ENCODE results near the gene FHL1.
"Not testable (repeated sequence)": the region's sequence is repeated elsewhere in the genome, so short reads cannot be mapped to it uniquely, and the experiment has no call there.

Gene FHL1

DNA sequence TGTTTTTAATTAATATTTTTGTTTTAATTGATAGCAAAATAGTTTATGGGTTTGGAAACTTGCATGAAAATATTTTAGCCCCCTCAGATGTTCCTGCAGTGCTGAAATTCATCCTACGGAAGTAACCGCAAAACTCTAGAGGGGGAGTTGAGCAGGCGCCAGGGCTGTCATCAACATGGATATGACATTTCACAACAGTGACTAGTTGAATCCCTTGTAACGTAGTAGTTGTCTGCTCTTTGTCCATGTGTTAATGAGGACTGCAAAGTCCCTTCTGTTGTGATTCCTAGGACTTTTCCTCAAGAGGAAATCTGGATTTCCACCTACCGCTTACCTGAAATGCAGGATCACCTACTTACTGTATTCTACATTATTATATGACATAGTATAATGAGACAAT lies 63.5 kb downstream of the FHL1 start:
- DNase-seq, result no peak

DNA sequence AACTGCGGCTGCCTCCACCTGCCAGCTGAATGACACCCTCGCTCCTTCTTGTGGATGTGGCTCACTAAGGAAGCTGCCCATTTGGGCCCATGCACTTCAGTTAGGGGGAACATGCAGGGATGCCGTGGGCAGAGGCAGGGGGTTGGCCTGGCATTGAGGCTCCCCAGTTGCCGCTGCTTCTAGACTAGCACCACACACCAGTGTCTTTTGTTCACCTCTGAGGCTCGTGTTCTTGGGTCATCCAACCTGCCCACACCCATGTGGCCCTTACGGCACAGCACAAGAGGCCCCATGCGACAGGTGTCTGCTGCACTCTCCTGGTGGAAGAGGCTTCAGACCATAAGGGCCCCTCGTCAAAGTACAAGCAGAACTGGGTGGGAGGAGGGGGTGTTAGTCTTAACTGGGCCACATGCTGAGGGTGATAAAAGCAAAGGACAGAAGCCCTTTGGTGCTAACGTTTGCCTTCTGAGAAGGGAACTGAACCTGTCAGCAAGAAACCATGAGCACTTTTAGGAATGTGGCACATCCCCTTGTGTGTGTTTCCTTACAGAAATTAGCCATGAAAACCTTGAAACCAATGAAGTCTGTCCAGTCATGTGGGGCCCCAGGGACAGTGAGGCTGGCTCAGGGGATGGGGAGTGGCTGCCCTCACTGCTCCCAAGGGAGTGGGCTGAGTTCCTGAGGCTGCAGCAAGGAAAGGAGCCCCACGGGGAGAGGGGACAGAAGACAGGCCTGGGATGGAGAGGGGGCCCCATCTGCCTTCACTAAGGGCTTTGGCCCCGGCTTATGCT lies 64.6 kb downstream of the FHL1 start:
- DNase-seq, result no peak

DNA sequence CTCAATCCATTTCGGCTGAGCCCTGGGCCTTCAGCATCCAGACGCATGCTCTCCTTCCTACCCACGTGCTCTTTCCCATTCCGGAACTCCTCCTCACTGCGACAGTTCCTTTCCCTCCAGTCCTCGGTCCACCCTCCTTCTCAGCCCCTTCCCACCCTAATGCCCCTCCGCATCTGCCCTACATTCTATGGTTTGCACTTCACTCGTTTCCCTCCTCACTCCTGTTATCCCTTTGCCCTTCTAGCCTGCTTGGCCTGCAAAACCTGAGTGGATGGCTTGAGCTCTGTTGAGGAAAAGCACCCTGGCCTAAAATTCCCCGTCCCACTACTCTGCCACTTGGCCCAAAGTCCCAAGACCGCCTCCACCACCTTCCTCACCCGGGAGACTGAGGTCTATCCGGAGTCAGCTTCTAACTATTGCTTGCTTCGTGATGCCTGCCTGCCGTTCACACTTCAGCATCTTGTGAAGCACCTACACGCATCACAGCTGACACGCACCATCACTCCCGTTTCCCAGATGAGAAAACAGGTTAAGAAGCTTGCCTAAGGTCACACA lies 65.3 kb downstream of the FHL1 start:
- DNase-seq, result no peak

DNA sequence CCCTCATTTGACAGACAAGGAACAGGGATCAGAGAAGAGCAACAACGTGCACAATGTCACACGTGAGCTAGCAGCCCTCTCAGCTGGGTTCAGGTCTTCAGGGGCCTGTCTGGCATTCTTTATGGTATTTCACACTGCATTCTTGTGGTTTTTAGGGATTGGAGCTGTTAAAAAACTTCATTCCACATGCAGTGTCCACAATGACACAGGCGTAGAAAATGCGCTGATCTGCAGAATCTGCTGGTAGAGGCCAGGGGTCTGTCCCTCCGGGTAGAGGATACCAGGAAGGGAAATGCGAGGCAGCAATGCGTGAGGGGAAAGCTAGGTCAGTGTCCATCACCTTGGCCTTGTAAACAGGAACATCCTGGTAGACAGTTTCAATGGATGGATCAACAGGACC lies 67.2 kb downstream of the FHL1 start:
- no peak for DNase-seq

DNA sequence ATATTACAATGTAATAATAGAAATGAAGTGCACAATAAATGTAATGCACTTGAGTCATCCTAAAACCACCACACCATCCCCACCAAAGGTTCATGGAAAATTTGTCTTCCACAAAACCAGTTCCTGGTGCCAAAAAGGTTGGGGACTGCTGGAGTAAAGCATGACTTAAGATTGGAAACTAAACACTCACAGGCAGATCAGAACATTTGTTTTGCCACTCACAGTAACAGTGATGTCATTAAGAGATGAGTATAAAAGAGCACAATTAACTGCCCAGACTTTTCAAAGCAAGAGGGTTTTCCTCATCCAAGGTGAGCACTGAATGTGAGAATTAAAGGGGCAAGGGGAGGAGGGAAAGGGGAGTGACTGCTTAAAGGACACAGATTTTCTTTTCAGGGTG lies 68.2 kb downstream of the FHL1 start:
- DNase-seq, result no peak

DNA sequence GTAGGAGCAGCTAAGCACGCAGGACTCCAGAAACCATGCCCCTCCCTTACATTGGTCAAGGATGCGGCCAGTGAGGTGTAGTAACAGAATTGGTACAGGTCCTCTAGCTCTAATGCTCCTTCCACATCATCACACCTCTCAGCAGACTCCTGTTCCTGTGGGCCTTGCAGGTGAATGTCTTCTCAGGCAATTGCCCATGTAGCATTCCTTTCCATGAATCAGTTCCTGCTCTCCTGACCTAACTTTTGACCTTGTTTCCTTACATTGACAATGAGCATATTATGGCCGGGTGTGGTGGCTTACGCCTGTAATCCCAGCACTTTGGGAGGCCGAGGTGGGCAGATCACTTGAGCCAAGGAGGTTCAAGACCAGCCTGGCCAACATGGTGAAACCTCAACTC lies 72.6 kb downstream of the FHL1 start:
- DNase-seq, result no peak

DNA sequence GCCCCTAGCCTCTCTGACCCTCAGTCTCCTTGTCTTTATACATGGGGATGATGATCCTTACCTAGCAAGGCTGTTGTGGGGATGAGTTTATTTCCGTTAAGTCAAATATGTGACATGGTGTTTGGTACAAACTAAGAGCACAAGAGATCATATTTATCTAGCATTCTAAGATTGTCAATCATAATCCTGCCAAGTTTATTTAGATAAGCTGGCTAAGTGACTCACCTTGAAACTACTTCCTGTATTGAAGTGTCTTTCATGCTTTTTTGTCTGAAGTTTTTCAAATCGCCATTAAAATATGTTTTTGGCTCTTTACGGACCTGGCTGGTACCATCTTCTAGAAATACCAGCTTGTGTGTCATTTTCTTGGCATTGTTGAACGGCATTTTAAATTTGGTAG lies 73.2 kb downstream of the FHL1 start:
- DNase-seq, result no peak

DNA sequence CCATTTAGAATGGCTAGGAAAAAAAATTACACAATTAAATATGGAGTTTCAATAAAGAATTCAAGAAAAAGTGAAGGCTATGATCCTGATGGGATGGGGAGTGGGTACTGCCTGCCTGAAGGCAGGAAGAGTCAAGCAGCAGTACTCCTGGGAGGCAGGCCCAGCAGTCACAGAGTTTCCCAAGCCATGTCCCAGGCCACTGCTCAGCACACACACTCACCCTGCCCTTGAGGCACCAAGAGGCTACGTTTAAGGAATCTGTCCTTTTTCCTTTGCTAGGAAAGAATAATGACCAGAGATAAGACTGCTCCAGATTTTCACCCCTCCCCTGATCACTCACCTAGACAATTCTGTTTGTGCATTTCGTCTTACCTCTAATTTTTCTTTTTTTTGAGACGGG lies 73.6 kb downstream of the FHL1 start:
- DNase-seq, result no peak

DNA sequence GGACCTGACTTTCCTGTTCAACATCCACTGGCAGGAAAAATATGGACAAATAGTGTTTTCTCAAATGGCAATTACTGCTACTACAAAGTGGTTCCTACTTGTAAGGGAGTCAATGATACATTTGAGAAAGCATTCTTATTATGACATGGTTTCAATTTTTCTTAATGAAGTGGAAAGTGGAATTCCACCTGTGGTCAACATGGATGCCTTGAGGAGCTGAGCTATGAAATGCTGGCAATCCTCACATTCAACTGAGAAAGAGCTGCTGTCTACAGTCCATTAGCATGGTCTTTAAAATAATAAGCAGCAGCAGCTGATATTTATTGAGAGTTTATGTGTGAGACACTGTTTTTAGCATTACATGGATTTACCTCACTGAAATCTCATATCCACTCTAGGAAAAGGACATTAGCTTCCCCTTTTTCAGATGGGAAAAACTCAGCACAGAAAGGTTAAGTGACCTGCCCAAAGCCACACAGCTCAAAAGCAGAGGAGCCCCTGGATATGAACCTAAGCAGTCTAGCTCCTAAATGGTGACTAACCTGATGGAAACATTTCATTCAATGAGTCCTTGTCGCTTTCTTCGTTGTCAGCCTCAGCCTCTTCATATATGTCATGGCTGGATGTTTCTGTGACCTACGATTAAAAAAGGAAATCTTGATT lies 74.6 kb downstream of the FHL1 start:
- no peak for DNase-seq

DNA sequence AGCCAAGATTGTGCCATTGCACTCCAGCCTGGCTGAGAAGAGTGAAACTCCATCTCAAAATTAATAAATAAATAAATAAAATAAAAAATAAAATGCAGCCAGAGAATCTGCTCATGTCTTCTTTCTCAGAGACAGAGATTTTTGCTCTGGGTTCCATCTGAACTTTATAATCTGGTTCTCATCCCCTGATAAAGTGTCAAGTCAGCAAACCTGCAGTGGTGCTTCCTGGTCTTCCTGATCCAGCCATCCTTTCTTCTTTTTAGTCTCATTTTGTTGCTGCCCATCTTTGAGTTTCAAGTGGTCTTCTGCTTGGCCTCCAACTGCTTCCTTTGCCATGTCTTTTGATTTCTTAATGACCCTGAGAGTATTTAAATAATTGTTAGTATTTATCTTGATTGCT lies 79.7 kb downstream of the FHL1 start:
- DNase-seq, result no peak

DNA sequence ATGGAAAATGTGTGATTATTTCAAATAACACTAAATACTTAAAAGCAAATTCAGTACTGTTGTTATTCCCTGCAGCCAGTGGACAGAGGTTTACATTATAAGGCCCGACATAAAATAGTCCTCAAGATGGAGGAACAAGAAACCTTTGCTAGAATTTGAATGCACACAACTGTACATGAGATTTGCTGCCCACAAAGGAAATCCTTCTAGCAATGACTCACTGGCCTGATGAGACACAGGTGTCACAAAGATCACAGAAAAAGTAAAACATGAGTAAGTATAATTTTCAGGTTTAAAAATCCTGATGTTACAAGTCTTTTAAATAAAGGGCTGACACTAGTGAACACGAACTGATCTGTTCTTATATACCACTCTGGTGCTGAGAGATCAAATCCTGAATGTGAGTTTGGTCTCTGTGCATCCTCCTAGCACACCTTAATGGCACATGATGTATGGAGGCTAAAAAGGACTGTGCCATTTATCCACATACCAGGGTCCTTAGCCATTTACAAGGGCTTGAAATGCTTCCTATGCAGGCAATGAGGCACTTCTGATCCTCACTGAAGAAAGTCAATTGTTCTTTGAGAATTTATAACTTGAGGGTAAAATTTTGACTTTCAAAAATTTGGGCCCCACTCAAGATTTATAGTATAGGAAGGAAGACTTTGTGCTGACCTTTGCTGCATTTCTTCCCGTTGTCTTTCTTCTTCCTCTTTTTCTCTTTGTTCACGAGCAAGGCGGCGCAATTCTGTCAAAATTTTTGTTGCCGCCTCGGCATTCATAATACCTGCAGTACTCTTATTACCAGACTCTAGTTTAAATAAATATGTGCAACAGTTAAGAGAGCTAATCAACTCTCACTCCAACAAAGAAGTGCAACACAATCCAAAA lies 80.9 kb downstream of the FHL1 start:
- no peak for DNase-seq

DNA sequence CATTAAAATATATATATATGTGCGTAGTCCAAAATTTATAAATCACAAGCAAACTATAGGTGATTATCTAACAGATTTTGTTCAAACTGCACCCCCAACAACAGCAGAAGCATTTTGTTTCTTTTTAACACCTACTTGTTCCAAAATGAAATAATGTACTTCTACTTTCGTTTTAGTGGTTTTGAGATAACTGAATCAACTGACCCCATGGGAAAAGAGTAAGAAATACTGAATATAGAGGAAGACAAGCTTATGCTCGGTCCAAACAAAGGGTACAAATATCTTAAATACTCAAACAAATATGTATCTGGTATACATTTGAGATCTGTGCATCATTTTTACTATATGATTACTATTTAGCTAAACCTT lies 81.5 kb downstream of the FHL1 start:
- DNase-seq, result no peak

DNA sequence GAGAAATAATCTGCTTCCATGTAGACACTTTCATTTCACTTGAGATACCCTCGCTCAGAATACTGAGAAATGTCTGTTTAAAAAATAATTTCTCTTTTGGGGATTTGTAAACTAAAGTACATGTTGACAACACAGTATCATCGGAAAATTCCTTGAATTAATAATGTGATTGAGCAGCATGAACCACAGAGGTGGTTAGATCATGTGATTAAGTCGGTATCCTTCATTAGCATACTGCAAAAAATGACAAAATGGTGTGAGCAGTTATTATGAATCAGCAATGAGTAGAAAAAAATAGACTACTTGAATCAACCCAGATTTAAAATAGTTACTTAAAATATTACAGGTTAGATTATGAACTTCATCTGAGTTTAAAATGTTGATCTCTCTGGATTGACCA lies 89.7 kb downstream of the FHL1 start:
- no peak for DNase-seq

DNA sequence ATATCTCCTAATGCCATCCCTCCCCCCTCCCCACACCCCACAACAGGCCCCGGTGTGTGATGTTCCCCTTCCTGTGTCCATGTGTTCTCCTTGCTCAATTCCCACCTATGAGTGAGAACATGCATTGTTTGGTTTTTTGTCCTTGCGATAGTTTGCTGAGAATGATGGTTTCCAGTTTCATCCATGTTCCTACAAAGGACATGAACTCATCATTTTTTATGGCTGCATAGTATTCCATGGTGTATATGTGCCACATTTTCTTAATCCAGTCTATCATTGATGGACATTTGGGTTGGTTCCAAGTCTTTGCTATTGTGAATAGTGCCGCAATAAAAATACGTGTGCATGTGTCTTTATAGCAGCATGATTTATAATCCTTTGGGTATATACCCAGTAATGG lies 90.5 kb downstream of the FHL1 start:
- not testable (repeated sequence) for DNase-seq

DNA sequence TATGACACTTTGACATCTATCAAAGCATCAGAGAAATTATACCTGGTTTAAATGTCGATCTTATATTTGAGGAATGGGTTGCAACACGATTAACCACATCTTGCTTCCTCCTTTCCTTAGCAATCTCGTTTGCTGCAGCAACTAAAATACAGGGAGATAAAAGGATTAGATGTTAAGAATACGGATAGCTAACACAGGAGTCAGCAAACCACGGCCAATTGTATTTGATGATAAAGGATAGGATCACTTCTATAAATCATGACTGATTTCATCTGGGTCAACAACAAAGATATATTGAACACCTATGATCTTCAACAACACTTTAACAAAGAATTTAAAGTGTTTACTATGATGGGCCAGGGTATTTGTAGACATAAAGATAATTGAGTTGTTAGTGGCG lies 98.9 kb downstream of the FHL1 start:
- no peak for DNase-seq

DNA sequence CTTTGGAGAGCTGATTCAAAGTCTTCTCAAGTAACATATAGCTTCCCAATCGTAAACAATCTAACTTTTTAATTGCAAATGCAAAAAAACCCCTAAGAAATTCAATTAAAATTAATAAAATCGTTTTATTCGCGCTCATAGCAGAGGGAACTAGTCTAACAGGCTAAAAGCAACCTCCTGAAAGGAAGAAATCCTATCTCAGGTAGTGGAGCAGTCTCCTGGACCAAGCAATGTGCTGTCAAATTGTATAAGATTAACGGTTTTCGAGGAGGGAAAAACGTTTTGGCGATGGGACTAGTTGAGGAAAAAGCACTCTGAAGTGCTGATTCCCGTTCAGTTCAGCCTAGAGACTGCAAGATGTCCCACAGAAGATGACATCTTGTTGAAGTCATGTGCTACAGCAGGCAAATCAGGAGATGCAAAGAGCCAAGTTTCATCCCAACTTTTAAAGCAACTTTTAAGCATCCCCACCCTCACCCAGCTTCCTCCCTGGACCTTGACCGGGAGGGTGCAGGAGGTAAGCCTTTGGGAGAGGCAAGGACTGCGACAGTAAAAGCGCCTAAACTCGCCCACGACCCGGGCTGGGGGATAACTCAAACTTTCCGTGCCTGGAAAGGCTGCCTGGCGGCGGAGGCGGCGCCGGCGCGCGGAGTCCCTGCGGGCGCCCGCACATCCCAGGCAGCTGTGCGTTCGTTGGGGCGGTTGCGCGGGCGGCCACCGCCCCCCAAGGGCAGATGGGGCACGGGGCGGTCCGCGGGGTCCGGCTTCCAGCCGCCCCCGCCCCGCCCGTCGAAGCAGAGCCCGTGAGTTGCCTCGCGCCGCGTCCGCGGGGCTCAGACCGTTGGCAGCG lies 103.1 kb downstream of the FHL1 start:
- DNase-seq, result no peak

DNA sequence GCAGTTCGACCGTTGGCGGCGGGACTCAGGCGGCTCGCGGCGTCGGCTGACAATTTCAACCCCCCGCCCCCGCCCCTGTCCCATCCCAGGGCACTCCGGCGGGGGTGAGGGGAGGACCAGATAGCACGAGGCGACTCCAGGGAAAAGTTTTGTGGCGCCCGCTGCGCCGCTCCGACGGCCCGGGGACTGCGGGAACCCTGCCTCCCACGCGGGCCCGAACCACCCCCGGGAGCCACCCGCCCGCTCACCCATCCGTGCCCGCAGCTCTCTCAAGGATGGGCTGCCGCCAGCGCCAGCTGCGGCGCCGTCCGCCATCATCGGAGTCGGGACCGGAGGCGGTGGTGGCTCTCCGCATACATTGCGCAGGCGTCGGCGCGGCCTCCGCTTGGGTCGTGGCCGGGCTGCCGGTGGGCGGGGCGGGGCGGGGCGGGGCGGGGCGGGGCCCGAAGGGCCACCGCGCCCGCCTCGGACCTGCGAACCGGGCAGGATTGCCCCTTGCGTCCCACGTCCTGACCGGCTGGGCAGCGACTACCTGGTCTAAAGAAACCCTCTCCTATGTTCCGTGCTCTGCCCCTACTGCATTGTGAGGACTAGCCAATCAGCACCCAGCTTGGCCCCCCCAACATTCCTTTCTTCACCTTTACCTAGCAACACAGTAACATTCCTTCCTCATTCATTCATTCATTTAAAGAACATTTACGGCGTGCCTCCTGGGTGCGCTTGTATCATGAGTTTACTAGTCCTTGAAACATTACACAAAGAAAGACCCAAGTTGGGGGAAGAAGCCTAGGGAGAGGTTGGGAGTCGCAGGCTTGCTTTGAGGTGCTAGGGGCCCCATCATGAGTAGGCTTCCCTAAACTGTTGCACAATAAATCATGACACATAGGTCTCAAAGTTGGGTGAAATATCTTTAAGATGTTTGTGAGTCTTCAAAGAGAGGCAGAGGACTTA lies 104.0 kb downstream of the FHL1 start, which contains the start of gene MAP7D3:
Gene MAP7D3 (minus strand): TSS at position 360 of the 951 bp plus-strand sequence. CDS start 42 bp downstream, at position 318.
- peak; percentile 33 for DNase-seq

DNA sequence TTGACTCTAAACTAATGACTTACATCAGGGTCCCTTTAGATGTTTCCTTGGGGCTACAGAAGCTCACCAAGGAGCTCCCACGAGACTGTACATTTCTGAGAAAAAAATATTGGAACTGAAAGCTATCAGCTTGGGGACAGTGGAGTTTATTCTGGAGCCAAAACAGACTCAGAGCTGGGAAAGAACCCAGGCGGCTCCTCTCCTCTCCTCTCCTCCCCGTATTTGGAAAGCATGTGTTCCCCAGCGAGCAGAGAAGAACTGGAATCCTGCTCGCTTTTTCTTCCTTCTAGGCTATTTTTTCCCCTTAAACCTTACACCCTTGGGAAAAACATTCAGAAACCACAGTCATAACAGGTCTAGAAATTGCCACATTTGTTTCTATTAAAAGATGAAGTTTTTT lies 108.2 kb downstream of the FHL1 start:
- no peak for DNase-seq

DNA sequence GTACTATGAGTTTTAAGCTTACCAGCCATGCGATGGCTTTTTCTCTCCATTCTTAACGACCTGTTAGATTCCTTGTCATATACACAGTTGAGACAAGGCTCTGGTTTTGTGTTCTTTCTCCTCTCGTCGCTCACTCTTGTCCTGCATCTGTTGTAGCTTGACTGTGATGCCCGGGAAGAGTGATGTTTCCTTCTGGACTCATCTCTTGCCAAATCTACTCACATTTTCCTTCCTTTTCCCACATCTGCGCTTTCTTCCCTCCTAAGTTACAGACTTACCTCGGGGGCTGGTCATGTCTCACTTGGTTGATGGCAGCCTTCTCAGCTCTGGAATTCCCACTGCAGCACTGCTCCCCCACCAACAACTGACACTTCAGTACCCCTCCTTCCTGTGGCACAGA lies 108.7 kb downstream of the FHL1 start:
- no peak for DNase-seq

DNA sequence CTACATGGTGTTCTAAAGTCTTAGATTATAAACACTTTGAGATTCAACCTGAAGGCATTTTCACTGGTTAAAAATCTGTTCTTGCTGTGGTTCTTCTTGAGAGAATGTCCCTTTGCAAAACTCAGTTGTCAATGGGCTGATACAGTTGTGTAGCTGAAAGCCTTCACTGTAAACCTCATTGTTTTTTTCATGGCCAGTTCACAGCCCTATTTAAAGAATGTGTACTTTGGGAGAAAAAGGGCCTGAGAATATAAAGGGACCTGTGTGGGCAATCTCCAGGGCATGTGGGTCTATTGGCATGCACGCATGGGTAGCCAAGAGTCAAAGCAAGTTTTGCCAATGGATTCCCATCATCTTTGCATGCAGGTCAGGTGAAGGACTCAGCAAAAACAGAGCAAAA lies 111.6 kb downstream of the FHL1 start:
- no peak for DNase-seq

DNA sequence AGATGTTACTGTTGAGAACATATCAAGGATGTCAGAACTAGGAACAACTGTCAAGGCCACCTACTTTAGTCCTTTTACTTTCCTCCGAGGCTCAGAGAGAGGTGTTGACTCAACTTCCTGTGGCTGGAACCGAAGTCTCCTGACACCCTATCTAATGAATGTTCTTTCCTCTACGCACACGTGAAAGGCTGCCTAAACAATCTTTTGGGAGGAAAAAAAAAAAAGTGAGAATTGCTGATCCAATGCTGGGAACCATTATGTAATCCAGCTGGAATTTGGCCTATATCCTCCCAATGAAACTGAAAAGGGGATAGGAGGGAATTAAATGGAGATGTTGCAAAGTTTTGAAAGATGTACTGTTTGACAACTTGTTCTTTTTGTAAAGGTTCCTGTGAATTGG lies 112.2 kb downstream of the FHL1 start:
- DNase-seq, result no peak
